GM19240 (cell line): Measurements from ENCODE around the gene PKD2.
"Not testable (repeated sequence)": the region's sequence is repeated elsewhere in the genome, so short reads cannot be mapped to it uniquely, and the experiment has no call there.

Source experiments
- DNase-seq: peaks from one replicate; pipeline ENCODE4 v3.0.0; 2011; ENCODE audit warnings: low spot score; ENCODE audit not compliant: insufficient read length

The PKD2 gene

GRCh38 chr4:88063634-88064296 is 56.3 kb downstream of the PKD2 start:
- no peak for DNase-seq

GRCh38 chr4:88064410-88064809 is 57.0 kb downstream of the PKD2 start:
- no peak for DNase-seq

- DNase-seq: no peak
Measured at GRCh38 chr4:88070031-88070430, 62.6 kb downstream of the PKD2 start.

- no peak for DNase-seq
Measured at GRCh38 chr4:88075336-88075735, 67.9 kb downstream of the PKD2 start.

- no peak for DNase-seq
Measured at GRCh38 chr4:88077911-88078524, 70.6 kb downstream of the PKD2 start.

GRCh38 chr4:88078579-88078978 is 71.1 kb downstream of the PKD2 start:
- no peak for DNase-seq

GRCh38 chr4:88080626-88081025 is 73.2 kb downstream of the PKD2 start:
- DNase-seq: no peak

- no peak for DNase-seq
Measured at GRCh38 chr4:88087004-88087403, 79.6 kb downstream of the PKD2 start.

- no peak for DNase-seq
Measured at GRCh38 chr4:88090898-88091297, 83.5 kb downstream of the PKD2 start.

GRCh38 chr4:88091378-88091777 is 83.9 kb downstream of the PKD2 start:
- DNase-seq: no peak

GRCh38 chr4:88093874-88094273 is 86.4 kb downstream of the PKD2 start:
- DNase-seq: no peak

GRCh38 chr4:88097301-88097700 is 89.9 kb downstream of the PKD2 start:
- no peak for DNase-seq

- no peak for DNase-seq
Measured at GRCh38 chr4:88097781-88098180, 90.3 kb downstream of the PKD2 start.

GRCh38 chr4:88098993-88099752 is 91.7 kb downstream of the PKD2 start:
- no peak for DNase-seq

- DNase-seq: no peak
Measured at GRCh38 chr4:88101165-88101564, 93.7 kb downstream of the PKD2 start.

GRCh38 chr4:88102026-88102425 is 94.6 kb downstream of the PKD2 start:
- DNase-seq: no peak

- DNase-seq: no peak
Measured at GRCh38 chr4:88104902-88105610, 97.6 kb downstream of the PKD2 start.

- no peak for DNase-seq
Measured at GRCh38 chr4:88106205-88106604, 98.8 kb downstream of the PKD2 start.

GRCh38 chr4:88107406-88108107 is 100.1 kb downstream of the PKD2 start:
- no peak for DNase-seq

- not testable (repeated sequence) for DNase-seq
Measured at GRCh38 chr4:88108108-88108465, 100.7 kb downstream of the PKD2 start.

- DNase-seq: no peak
Measured at GRCh38 chr4:88108747-88109122, 101.3 kb downstream of the PKD2 start.
